Retinal pigment epithelial cell (primary cell): ENCODE measurements around the gene MPI.
A peak's percentile ranks its signal among the peaks of the same experiment; 100 is the strongest.
"Not testable (repeated sequence)": the region's sequence is repeated elsewhere in the genome, so short reads cannot be mapped to it uniquely, and the experiment has no call there.

Experiments used
- DNase-seq: peaks from one replicate; pipeline ENCODE4 v3.0.0-alpha.2; 2010; ENCODE audit warnings: low read depth
- H3K4me3 ChIP-seq: 2 replicates; pipeline ENCODE4 v1.5.1; 2011; ENCODE audit warnings: mild to moderate bottlenecking, low read length, control low read depth, moderate library complexity
- TF ChIP-seq, protein P1 (sequence below): conservative IDR thresholded peaks from 2 replicates; pipeline ENCODE4 v1.5.1; 2011; ENCODE audit warnings: low read depth, low read length, control low read depth, inconsistent platforms

Gene MPI

DNA sequence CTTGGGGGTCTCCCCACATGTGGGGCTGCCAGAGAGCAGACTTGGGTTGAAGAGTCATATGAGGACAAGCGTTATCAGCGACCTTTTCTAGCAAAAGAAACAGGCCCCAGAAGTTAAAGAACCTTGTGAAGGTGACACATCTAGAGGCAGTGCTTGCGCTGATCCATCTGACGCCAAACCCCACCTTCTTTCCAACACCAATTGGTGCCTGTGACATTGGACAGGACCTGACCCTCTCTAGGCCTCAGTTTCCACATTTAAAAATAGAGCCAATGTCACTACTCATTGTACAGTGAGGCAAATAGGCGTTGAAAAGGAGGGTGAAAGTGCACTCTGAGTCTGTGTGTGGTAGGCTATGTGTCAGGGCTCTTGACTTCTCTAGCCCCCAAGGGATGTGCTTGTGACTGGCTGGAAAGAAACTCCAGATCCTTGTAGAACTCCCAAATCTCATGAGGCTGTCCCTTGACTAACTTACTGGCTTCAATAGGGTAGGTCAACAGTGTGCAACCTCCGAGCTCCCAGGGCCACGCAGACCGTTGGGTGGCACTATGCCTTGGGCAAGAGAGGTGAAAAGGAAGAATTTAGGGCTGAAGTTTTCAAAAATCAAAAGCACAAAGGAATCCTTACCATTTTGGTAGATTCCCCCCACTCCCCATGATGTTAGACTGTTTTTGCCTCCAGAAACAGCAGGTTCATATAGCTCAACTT is 17.5 kb downstream of the MPI start:
- TF ChIP-seq, protein P1, sequence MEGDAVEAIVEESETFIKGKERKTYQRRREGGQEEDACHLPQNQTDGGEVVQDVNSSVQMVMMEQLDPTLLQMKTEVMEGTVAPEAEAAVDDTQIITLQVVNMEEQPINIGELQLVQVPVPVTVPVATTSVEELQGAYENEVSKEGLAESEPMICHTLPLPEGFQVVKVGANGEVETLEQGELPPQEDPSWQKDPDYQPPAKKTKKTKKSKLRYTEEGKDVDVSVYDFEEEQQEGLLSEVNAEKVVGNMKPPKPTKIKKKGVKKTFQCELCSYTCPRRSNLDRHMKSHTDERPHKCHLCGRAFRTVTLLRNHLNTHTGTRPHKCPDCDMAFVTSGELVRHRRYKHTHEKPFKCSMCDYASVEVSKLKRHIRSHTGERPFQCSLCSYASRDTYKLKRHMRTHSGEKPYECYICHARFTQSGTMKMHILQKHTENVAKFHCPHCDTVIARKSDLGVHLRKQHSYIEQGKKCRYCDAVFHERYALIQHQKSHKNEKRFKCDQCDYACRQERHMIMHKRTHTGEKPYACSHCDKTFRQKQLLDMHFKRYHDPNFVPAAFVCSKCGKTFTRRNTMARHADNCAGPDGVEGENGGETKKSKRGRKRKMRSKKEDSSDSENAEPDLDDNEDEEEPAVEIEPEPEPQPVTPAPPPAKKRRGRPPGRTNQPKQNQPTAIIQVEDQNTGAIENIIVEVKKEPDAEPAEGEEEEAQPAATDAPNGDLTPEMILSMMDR: no peak
- peak overlapping the region; percentile 80 for H3K4me3 ChIP-seq
- DNase-seq: no peak

DNA sequence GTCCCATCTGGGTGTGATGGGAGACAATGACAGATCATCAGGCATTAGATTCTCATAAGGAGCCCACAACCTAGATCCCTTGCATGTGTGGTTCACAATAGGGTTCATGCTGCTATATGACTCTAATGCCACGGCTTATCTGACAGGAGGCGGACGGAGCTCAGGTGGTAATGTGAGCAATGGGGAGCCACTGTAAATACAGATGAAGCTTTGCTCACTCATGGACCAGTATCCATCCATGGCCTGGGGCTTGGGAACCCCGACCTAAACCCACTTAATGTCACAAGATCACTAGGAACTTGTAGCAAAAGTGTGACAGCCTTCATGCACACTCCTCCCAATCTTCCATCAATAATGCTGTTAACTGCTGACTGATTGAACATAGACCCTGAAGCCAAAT is 18.8 kb downstream of the MPI start:
- no peak for DNase-seq
- no peak overlapping the region for H3K4me3 ChIP-seq
- TF ChIP-seq, protein P1: no peak

DNA sequence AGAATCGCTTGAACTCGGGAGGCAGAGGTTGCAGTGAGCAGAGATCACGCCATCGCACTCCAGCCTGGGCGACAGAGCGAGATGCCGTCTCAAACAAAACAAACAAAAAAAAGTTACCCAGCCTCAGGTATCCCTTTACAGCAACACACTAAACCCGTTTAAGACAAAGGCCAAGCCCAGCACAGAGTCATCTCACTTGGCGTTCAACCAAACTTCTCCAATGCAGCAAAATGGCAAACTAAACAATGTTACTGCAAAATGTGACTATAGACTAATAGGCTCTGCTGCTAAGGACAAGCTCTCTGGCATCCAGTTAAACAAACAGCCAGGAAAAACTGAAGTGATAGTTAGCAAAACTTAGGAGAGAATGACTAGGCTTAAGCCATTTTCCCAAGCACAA is 23.2 kb downstream of the MPI start:
- DNase-seq: no peak
- TF ChIP-seq, protein P1: no peak
- H3K4me3 ChIP-seq: no peak overlapping the region

DNA sequence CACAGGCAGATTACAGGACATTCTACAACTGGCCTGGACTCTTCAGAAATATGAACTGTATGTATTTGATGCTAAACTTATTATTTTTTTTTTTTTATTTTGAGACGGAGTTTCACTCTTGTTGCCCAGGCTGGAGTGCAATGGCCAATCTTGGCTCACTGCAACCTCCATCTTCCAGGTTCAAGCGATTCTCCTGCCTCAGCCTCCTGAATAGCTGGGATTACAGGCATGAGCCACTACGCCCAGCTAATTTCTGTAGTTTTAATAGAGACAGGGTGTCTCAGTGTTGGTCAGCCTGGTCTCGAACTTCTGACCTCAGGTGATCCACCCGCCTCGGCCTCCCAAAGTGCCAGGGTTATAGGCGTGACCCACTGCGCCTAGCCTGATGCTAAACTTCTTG is 24.0 kb downstream of the MPI start:
- not testable (repeated sequence) for H3K4me3 ChIP-seq, DNase-seq

DNA sequence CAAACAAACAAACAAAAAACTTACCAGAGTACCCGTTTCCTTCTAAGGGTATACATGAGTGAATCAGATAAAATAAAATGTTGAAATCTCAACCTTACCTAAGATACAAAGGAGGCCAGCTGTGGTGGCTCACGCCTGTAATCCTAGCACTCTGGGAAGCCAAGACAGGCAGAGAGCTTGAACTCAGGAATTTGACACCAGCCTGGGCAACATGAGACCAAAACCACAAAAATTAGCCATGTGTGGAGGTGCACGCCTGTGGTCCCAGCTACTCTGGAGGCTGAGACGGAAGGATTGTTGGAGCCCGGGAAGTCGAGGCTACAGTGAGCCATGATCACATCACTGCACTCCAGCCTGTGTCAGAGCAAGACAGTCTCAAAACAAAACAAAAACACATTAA is 27.8 kb downstream of the MPI start:
- no peak overlapping the region for H3K4me3 ChIP-seq
- TF ChIP-seq, protein P1: no peak
- DNase-seq: no peak

DNA sequence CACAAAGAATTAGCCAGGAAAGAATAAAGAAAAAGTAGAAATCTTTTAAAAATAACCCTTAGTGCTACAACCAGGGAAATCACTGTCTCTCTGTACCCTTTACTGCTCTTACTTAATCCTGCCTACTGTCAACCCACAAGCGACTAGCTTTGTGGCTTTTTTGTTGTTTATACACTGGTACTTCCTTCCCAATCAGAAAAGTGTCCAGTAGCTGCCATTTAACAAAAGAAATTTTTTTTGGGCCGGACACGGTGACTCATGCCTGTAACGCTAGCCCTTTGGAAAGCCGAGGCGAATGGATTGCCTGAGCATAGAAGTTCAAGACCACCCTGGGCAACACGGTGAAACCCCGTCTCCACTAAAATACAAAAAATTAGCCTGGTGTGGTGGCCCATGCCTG is 30.6 kb downstream of the MPI start:
- no peak overlapping the region for H3K4me3 ChIP-seq
- TF ChIP-seq, protein P1: no peak
- DNase-seq: no peak

DNA sequence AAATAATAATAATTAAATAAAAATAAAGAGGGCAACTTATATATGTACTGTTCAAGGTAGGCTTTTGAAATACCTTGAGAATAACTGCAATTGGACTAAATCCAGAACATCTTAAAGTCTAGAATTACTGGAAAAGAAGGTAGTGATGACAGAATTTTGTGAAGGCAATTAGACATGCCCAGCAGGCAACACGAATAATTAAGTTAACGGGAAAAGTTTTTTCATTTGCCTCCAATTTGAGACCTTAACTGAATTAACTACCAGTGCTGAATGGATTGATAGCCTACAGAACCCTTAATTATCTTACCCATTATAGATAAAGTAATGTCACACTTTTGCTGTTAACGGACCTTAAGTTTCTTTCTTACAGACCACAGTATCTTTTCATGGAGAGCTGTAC is 34.7 kb downstream of the MPI start:
- TF ChIP-seq, protein P1: no peak
- DNase-seq: no peak
- no peak overlapping the region for H3K4me3 ChIP-seq
